Skin epidermis (tissue), 12 donors: Measurements from ENCODE around the gene SLC44A3.
A peak's percentile ranks its signal among the peaks of the same experiment; 100 is the strongest.

ENCODE experiments used
- H3K27ac ChIP-seq, 21 experiments: fragments of 200-600 bp; sonication (generic) in 11 of 21; one replicate each; pipeline ENCODE4 v1.5.0; 2020; ENCODE audit warnings: mild to moderate bottlenecking in 3 of 21, inconsistent platforms in 2 of 21, moderate library complexity in 2 of 21
- H3K4me3 ChIP-seq, 7 experiments: fragments of 200-600 bp; sonication (generic) in 2 of 7; one replicate each; pipeline ENCODE4 v1.5.0; 2020; ENCODE audit warnings: inconsistent platforms in 2 of 7, mild to moderate bottlenecking in 2 of 7, moderate library complexity in 1 of 7

SLC44A3 gene

DNA sequence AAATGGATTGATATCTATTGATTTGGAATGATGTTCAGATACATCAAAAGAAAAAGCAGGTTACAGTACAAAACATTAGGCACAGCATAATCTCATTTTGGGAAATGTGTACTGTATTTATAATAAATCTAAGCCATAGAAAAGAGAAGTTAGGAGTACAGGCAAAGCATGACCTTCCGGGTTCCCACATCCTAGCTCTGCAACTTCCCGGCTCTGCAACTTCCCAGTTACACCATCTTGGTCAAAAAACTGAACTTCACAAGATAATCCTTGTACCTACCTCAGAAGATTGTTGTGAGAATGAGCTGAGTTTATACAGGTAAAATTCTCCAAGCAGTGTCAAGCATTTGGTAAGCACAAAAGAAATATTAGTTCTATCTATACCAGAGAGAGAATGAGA is 21.7 kb upstream of the SLC44A3 start:
- peak overlapping the region in 1 of 21 experiments; percentile 17 for H3K27ac ChIP-seq

DNA sequence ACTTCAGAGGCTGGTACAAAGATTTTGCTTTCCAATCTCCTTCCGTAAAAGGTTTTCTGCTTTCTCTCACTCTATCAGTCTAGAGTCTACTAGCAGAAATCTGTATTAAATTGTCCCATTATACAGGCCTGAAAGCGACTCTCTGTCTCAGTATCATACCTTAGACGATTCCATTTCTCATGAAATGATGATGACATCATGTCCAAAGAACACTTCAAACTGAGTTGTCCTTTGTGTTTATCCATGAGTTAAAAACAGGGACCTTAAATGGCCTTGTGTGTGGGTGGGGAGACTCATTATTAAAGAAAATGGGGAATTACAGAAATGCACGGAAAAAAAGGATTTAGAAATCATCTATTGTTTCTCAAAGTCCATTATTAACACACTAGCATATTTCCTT is 21.0 kb upstream of the SLC44A3 start:
- no peak overlapping the region for H3K4me3 ChIP-seq
- peak overlapping the region in 1 of 21 experiments; percentile 17 for H3K27ac ChIP-seq

More for the DNA sequence above, 21.7 kb upstream of the SLC44A3 start:
- H3K4me3 ChIP-seq = no peak overlapping the region

DNA sequence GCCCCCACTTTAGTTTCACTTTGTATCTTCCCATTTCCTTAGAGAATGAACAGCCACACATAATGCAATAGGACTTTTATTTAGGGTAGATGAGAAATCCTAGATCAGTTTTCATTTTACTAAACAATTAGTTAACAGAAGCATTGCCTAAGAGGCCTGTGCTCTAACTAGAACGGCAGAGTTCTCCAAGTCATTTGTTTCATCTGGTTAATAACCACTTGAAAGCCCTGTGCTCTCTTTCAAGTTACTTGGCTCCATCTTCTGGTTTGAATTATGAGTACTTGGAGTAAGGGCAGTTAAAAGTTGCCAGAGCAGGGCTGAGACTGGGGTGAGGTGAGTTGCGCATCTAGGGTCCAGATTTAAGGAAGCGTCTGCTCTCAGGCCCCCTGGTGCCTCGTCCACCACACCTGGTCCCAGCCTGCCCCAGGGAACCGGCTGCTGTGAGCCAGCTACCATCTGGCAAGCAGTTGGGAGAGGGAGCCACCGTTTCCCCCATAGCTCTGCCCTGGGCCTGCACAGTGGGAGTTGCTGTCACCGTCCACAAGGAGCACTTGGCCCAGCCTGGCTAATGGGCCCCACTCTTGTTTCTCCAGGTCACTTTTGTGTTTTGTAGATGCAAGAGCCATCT is 18.1 kb upstream of the SLC44A3 start:
- Histone ChIP-seq H3K27ac (peak overlapping the region in 11 of 21 experiments; percentile 8 to 66 (median 33)), H3K4me3 (no peak overlapping the region)

DNA sequence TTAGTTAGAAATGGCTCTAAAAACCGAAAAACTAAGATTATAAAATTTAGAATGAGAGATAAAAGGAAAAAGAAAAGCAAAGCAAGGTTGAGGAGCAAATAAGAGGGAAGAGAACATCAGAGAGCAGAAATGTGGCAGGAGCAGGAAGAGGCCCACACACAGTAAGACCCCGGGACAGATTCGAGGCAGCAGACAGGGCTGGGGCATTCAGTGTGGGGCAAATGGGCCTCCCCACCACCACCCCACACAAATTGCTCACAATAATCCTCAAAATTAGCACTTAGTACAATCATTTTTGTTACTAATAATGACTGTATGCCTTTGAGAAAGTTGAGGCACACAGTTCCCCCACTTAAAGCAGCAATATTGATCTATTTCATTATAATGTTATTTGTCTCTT is 17.1 kb upstream of the SLC44A3 start:
- H3K4me3 ChIP-seq = no peak overlapping the region
- peak overlapping the region in 4 of 21 experiments; percentile 5 to 45 (median 24) for H3K27ac ChIP-seq

DNA sequence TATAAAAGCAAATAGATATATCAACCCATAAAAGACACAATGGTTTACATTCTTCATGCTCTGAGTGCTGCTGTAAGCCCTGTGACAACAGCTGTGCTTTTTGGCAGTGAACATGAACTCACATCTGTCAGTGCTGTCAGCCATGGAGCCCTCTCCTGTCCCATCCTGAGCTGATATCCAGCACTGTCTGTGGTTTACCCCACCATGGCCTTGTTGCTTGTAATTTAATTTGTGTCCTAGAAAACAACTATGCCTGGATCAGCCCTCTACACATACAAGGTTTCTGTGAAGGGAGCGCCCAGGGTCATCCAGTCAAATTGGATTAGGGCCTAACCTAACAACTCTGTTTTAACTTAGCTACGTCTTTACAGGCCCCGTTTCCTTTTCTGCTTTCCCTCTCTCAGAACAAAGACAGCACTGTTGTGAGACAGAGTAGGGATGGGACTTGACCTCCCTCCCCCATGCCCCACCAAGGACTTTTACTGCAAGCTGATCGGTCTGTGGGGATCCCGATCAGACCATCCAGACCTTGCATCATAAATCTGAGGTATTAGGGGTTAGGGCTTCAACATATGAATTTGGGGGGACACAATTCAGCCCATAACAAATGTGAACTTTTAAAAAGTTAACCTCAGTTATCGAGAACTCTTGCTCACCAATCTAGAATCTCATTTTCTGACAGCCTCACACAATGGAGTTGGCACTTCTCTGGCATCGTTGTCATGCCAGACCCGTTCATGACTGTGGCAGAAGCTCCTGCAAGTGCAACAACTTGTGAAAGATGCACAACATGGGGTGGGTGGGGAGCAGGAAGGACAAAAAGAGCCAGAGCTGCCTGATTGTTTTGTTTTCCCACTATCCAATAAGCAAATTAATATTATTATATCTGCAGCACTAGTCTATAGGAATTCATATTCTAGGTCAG is 16.4 kb upstream of the SLC44A3 start:
- no peak overlapping the region for H3K4me3 ChIP-seq
- peak overlapping the region in 6 of 21 experiments; percentile 5 to 45 (median 23) for H3K27ac ChIP-seq

DNA sequence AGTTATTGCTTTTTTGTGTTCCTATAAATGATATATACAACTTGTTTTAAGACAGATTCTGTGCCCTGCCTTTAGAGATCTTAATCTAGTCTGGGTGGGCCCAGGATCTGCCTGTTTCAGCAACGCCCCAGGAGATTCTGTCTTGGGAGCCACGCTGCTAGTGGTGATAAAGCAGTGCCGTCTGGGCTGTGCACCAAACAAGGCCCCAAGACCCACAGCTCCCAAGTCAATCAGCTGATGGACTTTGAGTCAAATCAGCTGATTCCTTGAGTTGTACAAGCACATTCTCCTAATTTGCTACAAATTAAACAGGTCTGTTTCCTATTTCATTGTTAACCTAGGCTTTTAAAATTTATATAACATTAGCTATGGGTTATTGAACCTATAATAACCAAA is 15.7 kb upstream of the SLC44A3 start:
- Histone ChIP-seq H3K4me3 (no peak overlapping the region), H3K27ac (peak overlapping the region in 1 of 21 experiments; percentile 40)

DNA sequence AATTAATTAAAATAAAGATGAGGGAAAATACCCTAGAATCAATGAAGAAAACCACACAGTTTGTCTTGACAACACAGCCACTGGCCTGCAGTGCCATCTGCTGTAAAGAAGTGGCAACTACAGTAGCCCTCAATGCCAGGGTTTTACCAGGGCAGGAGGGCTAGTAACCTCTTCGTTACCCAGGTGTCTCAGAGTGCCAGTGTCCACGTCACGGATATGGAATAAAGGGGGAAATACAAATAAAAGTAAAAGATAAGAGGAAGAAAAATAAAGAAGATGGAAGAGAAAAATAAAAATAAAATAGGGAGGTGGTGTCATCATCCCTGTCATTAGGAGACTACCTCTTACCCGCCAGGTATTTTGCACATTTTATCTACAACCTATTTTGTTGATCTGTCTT is 14.2 kb upstream of the SLC44A3 start:
- H3K4me3 ChIP-seq = no peak overlapping the region
- H3K27ac ChIP-seq = no peak overlapping the region

DNA sequence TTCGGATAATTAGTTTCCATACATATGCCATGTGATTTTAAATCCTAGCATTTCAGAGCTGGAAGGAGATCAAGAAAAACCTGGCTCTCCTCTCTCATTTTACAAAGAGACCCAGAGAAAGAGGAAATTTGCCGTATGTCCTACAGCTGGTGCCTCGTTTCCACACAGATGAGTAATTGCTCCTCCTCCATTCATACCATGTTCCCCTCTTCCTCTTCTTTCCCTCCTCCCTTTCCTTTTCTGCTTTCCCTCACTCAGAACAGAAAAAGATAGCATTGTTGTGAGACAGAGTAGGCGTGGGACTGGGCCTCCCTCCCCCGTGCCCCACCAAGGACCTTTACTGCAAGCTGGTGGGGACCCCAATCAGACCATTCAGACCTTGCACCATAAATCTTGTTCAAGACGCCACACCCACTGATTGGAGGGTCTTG is 13.7 kb upstream of the SLC44A3 start:
- no peak overlapping the region for H3K4me3 ChIP-seq
- no peak overlapping the region for H3K27ac ChIP-seq

DNA sequence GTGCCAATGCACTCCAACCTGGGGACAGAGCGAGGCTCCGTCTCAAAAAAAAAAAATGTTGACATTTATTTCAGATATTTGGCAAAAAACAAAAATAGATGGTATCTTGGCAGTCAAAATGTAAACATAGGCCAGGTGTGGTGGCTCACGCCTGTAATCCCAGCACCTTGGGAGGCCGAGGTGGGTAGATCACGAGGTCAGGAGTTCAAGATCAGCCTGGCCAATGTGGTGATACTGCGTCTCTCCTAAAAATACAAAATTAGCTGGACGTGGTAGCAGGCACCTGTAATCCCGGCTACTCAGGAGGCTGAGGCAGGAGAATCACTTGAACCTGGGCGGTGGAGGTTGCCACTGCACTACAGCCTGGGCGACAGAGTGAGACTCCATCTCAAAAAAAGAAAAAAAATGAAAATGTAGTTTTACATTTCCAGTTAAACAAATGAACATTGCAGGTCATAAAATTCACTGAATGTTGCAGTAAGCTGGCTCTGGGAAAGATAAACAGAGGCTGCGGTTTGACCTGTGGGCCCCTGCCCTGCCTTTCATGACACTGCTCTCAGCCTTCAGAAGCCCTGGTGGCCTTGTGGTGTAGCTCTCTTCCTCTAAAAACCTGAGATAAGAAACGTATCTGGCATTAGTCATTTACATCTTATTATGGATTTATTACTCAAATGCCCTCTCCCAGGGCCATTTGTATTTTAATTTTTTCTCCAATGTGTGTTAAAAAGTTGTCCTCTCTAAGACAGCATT is 12.2 kb upstream of the SLC44A3 start:
- H3K4me3 ChIP-seq = no peak overlapping the region
- no peak overlapping the region for H3K27ac ChIP-seq

DNA sequence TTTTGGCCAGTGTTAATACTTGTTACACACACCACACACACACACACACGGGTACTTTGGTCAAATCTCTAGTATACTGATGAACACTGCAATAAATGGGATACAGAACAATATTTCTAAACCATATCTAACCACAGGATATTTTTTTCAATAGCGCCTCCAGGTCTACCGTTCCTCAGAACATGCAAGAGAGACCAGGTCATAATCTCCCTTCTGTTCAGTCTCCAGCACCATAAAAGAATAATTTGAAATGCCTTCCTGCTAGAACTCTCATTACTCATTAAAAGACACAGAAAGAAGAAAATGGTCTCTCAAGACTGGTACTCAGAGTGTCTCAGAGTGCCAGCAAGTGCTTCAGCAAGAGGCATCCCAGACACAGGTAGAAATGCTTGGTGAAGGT is 11.5 kb upstream of the SLC44A3 start:
- Histone ChIP-seq H3K4me3 (no peak overlapping the region), H3K27ac (no peak overlapping the region)

DNA sequence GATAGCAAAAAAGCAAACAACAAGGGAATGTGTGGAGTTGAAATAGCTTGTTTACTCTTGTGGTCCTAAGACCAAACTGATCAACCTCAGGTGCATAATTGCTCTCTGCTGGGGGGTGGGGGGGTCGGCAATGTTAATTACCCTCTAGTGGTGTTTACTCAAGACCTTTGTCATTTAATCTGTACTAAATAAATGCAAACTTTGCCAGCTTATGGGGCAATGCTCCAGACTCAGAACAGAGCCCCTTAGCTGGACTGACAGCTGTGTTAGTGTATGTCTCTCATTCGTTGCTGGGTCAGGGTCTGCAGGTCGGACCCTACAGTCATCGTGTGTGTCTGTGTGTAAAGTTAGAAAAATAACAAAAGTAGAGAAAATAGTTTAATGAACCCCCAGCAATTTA is 7.2 kb upstream of the SLC44A3 start:
- no peak overlapping the region for H3K4me3 ChIP-seq
- H3K27ac ChIP-seq = no peak overlapping the region

DNA sequence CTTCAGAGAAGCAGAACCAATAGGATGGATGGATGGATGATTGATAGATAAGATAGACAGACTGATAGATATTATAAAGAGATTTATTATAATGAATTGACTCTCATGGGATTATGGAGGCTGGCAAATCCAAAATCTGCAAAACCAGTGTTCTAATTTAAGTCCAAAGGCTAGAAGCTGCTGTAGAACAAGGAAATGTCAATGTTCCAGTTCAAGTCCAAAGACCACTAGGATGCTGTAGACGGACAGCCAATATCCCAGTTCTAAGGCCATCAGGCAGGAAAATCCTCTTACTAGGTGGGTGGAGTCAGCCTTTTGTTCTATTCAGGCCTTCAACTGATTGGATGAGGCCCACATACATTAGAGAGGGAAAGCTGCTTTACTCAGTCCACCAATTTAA is 4.1 kb upstream of the SLC44A3 start:
- no peak overlapping the region for H3K4me3 ChIP-seq
- no peak overlapping the region for H3K27ac ChIP-seq

DNA sequence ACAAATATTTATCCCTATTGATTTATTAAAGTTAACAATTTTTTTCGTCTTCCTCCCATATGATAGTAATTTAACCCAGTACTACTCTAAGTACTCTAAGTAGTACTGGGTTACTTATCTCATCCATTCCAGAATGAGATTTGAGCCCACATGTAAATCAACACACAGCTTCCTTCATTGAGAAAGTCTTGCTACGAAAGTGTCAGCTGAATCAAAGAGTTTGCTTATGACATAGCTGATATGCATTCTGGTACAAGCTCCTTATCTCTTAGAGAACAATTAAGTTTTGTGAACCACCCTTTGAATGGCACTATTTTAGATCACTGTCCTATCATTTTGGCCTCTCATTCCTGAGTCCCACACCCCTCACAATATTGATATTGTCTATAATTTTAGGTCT is 2.4 kb upstream of the SLC44A3 start:
- no peak overlapping the region for H3K4me3 ChIP-seq

DNA sequence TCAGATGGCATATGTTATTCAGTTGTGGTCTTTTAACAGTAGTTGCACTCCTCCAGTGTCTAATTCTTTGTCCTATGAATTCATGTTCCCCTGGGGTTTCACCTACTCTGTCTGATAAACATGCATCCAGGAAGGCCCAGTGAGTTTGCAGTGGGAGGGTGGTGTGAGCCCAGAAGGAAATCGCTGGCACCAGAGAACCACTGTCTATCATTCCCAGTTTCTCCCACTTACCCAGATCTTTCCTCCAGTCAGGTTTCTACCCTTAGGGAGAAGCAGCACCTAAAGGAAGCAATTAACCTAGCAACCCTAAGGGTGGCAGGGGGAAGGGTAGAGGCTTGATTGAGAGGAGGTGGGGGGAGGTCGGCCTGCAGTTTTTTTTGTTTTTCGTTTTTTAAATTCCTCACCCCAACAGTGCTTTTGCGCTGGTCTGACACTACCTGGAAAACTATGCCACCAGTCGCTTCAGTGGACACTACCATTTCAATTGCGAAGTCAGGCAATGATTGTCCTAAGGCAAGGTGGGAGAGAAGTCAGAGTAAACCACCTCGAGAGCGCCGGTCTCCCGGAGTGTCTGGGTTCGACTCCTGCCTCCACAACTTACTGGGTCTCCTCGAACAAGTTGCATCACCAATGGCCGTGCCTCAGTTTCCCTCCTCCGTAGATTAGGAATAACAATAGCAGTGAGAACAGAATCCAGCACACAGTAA is 766 bp upstream of the SLC44A3 start:
- Histone ChIP-seq H3K4me3 (peak overlapping the region; percentile 43 to 69 (median 55)), H3K27ac (peak overlapping the region in 10 of 21 experiments; percentile 18 to 80 (median 56))

More for the DNA sequence above, 2.4 kb upstream of the SLC44A3 start:
- no peak overlapping the region for H3K27ac ChIP-seq

DNA sequence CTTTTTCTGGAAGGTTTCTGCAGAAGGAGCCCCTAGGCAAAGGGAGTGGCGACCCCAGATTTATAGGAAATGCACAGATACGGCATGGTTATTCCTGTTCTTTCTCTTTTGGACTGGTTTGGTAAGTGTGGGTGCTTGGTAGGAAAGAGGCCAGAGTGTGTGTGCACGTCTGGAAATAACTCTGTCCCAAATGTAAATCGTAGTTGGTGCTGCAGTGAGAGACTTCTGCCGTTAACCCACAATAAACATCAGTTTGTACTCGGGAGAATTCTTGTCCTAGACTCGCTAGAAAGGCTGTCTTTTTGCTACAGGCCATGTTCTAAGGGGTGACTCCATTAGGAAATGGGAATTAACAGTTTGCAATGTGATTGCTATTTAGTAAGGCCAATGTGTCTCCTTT is 779 bp downstream of the SLC44A3 start:
- H3K27ac ChIP-seq = peak overlapping the region in 4 of 21 experiments; percentile 40 to 78 (median 55)
- peak overlapping the region in 6 of 7 experiments; percentile 44 to 69 (median 56) for H3K4me3 ChIP-seq

DNA sequence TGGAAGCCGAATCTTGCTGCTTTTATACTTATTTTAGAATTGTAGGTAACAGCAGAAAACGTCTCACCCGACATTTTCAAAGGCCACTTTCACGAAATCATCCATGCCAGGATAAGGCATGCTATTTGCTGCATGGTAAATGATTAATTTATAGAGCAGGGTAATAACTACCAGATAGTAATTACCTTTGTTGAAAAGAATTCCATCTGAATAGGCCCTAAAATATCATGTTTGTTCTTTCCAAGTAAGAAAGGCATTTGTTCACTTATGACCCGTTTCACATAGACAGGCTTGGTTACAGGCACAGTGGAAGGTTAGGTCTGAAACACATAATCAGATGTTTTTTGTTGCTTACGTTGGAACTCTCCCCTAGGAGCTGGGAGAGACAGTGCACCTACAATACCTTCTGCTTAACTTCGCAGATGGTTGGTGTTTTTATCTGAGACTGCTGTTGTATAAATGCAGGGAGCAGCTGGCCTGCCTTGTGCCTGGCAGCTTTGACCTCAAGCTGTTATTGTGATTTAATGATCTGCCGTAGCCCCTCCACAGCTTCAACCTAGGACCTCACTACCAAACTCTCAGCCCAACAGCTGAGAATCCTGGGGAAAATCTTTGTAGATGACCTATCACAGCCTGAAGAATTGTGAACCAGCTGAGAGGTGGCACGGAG is 1.6 kb downstream of the SLC44A3 start:
- Histone ChIP-seq H3K27ac (no peak overlapping the region), H3K4me3 (no peak overlapping the region)

DNA sequence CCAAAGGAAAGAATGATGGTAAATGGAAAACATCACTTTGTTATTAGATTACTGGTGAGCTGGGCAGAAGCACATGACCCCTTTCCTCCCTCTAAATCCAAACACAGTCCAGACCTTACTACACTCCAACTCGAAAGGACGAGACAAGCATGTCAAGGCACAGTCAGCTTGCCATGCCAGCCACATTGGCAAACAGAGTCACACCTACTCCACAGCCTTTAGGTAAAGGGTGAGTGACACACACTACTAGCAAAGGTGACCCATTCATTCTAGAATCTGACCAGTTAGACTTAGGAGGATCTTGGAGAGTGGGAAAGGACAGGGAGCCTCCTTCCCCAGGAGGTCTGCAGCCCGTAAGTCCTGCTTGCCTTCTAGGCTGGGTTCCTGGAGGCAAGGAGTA is 3.0 kb downstream of the SLC44A3 start:
- no peak overlapping the region for H3K4me3 ChIP-seq

DNA sequence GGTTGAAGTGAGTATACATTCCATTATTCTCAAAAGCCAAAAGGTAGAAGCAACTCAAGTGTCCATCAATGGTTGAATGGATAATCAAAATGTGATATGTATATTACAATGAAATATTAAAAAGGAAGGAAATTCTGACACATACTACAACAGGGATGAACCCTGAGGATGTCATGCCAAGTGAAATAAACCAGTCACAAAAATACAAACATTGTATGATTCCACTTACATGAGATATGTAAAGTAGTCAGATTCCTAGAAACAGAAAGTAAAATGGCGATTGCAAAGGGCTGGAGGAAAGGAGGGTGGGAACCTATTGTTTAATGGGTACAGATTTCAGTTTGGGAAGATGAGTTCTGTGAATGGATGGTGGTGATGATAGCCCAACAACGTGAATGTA is 5.8 kb downstream of the SLC44A3 start:
- no peak overlapping the region for H3K27ac ChIP-seq
- no peak overlapping the region for H3K4me3 ChIP-seq

More for the DNA sequence above, 3.0 kb downstream of the SLC44A3 start:
- H3K27ac ChIP-seq = no peak overlapping the region

DNA sequence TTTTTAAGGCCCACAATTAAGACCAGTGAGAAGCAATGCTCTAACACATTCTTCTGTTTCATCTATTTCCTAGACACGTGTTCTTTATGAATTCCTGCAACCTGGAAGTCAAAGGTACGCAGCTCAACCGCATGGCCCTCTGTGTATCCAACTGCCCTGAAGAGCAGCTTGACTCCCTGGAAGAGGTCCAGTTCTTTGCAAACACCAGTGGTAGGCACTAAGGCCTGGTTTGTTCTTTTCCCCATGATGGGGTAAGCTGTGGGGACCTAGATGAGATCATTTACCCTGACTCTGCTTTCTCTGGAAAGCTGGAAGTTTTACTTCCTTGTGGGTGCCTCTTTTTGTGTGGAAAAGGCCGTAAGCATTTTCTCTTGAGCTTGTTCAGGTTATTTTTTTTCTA is 7.3 kb downstream of the SLC44A3 start:
- no peak overlapping the region for H3K4me3 ChIP-seq
- H3K27ac ChIP-seq = no peak overlapping the region
